ENCODE results near the gene ZIC1.

- TF ChIP-seq, protein P1, sequence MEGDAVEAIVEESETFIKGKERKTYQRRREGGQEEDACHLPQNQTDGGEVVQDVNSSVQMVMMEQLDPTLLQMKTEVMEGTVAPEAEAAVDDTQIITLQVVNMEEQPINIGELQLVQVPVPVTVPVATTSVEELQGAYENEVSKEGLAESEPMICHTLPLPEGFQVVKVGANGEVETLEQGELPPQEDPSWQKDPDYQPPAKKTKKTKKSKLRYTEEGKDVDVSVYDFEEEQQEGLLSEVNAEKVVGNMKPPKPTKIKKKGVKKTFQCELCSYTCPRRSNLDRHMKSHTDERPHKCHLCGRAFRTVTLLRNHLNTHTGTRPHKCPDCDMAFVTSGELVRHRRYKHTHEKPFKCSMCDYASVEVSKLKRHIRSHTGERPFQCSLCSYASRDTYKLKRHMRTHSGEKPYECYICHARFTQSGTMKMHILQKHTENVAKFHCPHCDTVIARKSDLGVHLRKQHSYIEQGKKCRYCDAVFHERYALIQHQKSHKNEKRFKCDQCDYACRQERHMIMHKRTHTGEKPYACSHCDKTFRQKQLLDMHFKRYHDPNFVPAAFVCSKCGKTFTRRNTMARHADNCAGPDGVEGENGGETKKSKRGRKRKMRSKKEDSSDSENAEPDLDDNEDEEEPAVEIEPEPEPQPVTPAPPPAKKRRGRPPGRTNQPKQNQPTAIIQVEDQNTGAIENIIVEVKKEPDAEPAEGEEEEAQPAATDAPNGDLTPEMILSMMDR (conservative IDR thresholded peaks at IDR 0.05; ENCODE audit: low read length), result no peak
- TF ChIP-seq EZH2phosphoT487 (IDR thresholded peaks at IDR 0.05; ENCODE audit: borderline replicate concordance, low read depth, low read length), result no peak
Measured at GRCh38 chr3:147400999-147401398, 8.2 kb upstream of the ZIC1 start.
